GM19324 (cell line): ENCODE data around the gene TMEM229B.

Source experiments
- ATAC-seq: cut with Tn5 transposase; IDR thresholded peaks from one replicate; pipeline ENCODE4 v1.9.1; 2021; ENCODE audit warnings: mild to moderate bottlenecking, moderate library complexity; ENCODE audit not compliant: unreplicated experiment, low FRiP score

The TMEM229B gene

GRCh38 chr14:67487937-67488893 is at the start of gene TMEM229B:
Gene TMEM229B, minus strand, starts transcription at chr14:67488721. Its CDS starts 14,798 bp downstream, at chr14:67473923.
- ATAC-seq: peak; percentile 90

GRCh38 chr14:67537736-67538135 is 49.2 kb upstream of the TMEM229B start:
- no peak for ATAC-seq

GRCh38 chr14:67536087-67536486 is 47.6 kb upstream of the TMEM229B start:
- no peak for ATAC-seq

GRCh38 chr14:67533754-67534085 is 45.2 kb upstream of the TMEM229B start:
- no peak for ATAC-seq

DNA sequence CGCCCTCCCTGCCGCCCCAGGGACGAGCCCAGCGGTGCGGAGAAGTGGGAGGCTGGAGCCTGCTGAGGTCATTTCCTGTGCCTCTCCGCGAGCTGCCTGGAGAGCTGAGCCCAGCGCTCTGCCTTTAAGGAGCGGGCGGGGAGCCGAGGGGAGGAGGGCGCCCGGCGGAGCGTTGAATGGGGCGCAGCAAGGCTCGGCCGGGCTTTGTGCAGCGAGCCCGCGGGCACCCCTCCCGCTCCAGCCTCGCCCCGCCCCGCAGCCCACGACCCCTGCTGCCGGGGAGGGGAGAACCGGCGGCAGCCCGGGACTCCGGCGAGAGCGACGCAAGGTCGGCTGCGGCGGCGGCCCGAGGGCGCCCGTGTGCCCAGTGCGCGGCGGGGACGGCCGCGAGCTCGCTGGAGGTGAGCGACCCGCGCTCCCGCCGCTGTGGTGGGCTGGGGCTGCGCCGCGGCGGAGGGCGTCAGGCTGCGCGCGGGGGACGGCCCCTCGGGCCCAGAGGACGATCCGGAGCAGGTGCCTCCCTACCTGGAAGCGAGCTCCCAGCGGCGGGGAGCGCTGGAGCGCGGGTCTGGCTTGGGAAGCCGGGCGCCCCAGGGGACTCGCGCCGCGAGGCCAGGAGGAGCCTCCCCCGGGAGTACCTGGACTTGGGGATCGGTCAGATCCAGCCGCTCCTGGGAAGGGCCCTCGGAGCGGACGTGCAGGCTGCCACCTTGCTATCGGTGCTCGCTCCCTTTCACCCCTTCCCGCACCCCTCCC is 44.7 kb upstream of the TMEM229B start, which contains the start of gene PLEKHH1:
Gene PLEKHH1, plus strand, starts transcription at position 293 of the 756 bp plus-strand sequence. CDS start 8,578 bp downstream, outside the sequence.
- ATAC-seq: no peak

DNA sequence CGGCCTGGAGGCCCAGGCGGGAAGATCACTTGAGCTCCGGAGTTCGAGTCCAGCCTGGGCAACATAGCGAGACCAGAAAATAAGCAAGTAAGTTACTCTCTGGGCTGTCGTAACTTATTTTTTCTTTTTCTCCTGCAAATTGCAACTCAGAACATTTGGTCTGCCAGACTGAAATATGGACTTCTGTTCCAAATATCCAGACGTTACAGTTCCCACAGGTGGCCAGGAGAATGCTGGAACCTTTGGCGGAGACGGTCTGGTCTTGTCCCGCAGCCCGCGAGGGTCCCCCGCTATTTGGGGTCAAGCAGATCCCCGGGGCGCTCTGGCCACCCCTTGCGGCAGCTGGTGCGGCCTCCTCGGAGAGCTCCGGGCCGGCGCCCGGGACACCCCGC is 44.1 kb upstream of the TMEM229B start:
- ATAC-seq: no peak

- ATAC-seq: no peak
Observed at GRCh38 chr14:67529947-67530935, 41.7 kb upstream of the TMEM229B start.

DNA sequence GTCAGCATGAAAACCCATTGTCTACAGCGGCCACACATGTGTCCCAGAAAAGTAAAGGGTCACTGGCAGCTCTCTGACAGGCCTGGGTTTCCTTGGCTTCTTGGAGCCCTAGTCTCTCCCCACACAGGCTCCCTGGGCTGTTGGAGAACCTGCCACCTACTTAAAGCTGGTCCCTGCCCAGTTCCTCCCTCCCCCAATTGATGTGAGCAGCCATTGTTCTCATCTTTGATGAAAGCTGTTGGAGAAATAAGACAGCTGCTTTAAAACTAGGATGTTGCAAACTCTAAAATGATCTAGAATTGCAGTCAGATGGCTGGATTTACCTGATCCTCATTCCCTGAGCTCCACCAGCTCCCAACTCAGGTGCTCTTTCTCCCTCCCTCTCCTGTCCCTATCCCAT is 39.8 kb upstream of the TMEM229B start:
- no peak for ATAC-seq

DNA sequence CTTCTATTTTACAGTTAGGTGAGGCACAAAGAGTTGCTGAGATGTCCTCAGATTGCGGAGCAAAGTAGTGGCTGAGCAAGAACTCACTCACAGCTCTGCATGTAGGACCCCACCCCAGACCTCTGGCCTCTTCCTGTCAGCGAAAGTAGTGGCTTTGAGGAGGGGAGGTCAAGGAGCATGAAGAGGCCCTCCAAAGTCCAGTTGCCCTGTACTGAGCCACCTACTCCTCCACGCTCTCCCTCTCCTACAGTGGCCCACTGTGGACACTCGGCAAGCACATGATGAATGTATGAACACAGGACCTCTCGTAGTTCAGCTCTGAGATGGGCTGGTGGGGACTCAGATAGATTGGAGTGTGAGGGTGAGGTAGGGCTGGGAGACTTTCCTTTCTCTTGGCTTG is 39.2 kb upstream of the TMEM229B start:
- no peak for ATAC-seq

GRCh38 chr14:67526676-67527459 is 38.3 kb upstream of the TMEM229B start:
- no peak for ATAC-seq

DNA sequence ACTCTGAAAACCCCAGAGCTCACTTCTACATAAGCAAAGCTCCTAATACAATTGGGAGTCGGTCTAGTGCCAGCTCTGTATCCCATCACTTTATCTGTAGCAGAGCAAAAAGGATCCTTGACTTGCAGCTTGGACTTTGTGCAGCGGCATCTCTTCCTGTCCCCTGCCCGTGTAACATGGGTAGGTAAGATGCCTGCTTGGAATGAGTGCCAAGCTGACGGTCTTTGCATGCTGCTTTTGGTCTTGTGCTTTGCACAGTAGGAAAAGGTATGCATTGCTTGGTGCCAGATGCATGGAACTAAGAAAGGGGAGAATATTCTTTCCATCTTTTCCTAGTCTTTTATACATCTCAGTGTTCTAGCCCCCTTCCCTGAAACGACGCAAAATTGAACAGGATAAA is 37.7 kb upstream of the TMEM229B start:
- ATAC-seq: no peak

DNA sequence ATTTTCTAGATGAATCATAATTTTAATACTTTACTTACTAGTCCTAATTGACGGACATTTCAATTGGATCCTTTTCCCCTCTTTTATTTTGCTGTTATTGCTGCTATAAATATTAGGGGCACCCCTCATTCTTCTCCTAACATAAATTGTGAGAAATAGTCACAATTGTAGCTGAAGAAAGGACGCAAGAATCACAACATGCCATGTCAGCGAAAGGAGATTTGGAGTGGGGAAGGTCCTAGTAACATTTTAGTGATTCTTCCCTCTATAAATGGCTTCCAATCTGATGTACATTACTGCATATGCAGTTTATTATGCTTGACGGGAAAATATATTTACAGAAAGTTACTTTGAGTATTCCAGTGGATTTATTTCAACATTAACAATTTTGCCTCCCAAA is 36.9 kb upstream of the TMEM229B start:
- no peak for ATAC-seq

DNA sequence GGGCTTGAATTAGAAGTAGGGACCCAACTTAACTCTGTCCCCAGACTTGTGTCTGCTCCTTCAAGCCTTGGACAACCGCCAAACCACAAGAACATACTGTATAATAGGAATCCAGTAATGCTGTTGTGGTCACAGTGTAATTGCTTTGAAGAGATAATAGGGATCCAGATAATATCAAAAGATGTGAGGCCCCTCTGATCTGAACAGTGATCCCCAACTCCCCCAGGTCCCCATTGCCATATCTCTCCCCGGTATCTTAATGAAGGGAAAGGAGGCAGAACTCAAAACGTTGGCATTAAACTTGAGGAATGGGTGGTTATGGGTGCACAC is 36.1 kb upstream of the TMEM229B start:
- ATAC-seq: no peak

GRCh38 chr14:67523764-67524633 is 35.5 kb upstream of the TMEM229B start:
- no peak for ATAC-seq

GRCh38 chr14:67522270-67522669 is 33.7 kb upstream of the TMEM229B start:
- ATAC-seq: no peak

- no peak for ATAC-seq
Observed at GRCh38 chr14:67520482-67520881, 32.0 kb upstream of the TMEM229B start.

- no peak for ATAC-seq
Observed at GRCh38 chr14:67519406-67519805, 30.9 kb upstream of the TMEM229B start.

- ATAC-seq: no peak
Observed at GRCh38 chr14:67517083-67517482, 28.6 kb upstream of the TMEM229B start.

- no peak for ATAC-seq
Observed at GRCh38 chr14:67516676-67517075, 28.2 kb upstream of the TMEM229B start.
